Hematopoietic multipotent progenitor cell treated with erythropoietin and hydrocortisone succinate and interleukin-3 and kit ligand, for 8 days (in vitro differentiated cells): Measurements from ENCODE around the gene GAB3.

ENCODE experiments used
- DNase-seq: peaks from one replicate; pipeline ENCODE4 v3.0.0-alpha.2; 2015

The GAB3 gene

GRCh38 chrX:154749856-154750255, 1.0 kb downstream of the GAB3 start:
- DNase-seq, result peak; percentile 51

- DNase-seq, result peak; percentile 83
Observed at GRCh38 chrX:154748712-154749339, 2.1 kb downstream of the GAB3 start.

DNA sequence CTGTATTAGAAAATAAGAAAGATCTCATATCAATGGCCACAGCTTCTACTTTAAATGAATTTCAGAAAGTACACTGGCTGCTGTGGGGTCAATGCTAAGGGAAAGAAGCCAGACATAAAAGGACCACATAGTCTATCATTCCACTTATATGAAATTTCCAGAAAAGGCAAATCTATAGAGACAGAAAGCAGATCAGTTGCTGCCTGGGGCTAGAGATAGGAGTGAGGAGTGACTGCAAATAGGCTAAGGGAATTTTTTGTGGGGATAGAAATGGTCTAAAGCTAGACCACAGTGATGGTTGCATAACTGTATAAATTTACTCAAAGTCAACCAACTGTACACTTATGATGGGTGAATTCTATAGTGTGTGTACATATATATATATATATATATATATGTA, 8.3 kb downstream of the GAB3 start:
- DNase-seq, result peak; percentile 51

DNA sequence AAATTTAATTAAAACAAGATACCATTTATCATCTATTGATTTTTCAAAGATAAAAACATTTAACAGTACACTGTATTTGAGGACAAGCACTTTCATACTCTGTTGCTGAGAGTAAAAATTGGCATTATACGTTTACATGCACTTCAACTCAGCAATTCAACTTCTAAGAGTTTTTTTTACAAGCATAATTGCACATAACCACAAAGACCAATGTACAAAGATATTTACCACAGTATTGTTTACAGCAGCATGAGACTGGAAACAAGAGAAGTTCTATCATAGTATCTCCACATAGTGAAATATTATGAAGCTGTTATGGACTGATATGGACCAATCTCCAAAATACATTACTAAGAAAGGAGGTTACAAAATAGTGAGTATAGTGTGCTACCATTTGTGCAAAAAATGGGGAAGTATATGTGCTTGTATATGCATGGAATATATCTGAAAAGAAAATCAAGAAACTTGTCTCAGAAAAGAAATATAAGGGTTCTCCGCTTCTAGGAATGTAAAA, 10.9 kb downstream of the GAB3 start:
- peak; percentile 53 for DNase-seq

DNA sequence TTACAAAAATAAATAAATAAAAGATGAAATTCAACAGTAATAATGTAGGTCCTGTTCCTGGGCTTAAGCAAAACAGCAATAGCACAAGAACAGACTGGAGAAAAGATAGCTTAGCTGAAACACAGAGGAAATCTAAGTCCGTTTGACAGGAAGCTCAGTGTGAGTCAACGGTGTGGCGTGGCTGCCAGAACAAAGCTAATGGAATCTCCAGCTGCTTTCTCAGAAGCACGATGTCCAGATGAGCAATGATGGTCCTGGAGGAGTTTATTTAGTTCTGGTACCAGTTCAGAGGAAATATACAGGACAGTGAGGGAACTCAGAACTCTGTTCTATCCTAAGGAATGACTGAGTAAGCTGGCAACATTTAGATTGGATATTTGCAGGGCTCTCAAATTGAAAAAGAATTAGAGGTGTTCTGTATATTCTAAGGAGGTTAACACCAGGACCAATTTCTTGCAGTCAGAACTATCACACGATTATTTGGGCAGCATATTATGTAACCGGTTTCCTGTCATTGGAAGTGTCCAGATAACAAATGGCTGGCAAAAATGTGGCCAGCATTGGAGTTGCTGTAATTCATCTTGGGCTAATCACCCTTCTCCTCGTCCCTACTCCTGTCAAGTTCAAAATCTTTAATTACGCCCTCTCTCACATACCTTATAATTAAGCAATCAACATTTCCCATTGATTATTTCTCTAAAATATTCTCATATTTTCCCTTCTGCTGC, 12.7 kb downstream of the GAB3 start:
- peak; percentile 30 for DNase-seq

- DNase-seq, result peak; percentile 65
Observed at GRCh38 chrX:154737136-154737535, 13.7 kb downstream of the GAB3 start.

DNA sequence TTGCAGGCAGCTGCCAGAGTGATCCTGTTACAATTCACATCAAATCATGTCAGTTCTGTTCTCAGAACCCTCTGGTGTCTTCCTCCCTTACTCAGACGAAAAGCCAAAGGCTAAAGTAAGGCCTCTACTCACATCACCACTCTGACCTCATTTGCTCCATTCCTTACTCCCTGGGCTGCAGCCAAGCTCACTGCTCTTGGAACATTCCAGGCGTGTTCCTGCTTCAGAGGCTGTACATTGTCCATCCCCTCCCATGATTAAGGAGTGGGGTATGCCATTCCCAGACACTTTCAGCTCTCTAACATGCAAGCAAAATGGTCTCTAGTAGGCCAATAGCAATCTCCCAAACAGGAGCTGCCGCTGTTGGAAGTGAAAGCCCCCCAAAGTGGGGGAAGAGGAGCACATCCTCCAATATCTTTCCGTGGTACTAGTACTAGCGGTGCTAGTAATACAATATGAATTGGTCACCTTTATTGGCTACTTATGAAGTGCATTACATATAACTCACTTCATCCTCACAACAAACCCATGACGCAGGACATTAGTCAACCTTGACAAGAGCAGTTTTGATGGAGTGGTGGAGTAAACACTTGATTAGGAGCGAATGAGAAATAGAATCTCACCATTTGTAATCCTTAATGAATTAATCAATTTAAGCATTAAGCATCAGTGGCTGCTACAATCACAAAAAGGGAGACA, 15.0 kb downstream of the GAB3 start:
- no peak for DNase-seq

- peak; percentile 14 for DNase-seq
Observed at GRCh38 chrX:154734061-154734781, 16.7 kb downstream of the GAB3 start.

- no peak for DNase-seq
Observed at GRCh38 chrX:154733066-154733425, 17.8 kb downstream of the GAB3 start.

DNA sequence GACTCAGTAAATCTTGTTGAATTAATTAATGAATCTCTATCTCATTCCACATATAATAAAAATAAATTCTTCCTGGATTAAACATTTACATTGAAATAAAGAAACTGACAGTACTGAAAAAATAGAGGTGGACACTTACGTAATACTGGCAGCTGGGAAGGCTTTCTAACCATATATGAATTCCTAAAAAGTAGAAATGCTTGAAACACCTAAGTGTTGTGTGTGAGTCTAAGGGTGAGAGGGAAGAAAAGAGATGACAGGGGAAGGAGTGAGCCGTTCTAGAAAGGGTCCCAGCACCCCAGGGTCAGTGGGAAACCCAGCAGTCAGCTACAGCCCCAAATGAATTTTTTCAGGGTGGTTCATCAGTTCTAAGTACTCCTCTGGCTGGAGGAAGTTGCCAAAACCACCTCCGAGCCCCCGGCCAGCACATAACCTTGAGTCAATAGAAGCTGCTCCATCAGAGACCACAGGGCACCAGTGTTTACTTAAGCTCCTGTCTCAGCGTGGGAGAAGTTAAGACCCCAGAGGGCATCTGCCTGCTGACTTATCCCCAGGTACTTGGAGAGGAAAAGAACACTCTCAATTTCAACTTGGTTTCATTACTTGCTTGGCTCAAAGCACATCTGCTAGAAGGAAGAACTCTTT, 18.3 kb downstream of the GAB3 start:
- no peak for DNase-seq

DNA sequence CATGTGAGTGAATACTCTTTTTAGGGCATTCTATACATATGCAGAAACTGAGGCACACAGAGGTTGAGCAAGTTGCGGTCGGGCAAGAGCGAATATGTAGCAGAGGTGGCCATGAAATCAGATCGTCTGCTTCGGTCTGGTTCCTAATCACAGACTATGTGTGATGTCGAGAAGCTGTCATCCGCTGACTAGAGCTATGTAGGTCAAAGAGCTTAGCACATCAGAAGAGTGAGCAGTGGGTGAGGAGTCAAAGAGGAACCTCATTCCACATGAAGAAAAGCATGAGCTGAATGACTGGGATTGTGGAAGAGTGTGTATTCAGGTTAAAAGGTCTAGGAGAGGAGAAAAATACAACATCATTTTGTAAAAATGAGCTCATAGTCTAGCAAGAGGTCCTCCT, 19.0 kb downstream of the GAB3 start:
- no peak for DNase-seq

DNA sequence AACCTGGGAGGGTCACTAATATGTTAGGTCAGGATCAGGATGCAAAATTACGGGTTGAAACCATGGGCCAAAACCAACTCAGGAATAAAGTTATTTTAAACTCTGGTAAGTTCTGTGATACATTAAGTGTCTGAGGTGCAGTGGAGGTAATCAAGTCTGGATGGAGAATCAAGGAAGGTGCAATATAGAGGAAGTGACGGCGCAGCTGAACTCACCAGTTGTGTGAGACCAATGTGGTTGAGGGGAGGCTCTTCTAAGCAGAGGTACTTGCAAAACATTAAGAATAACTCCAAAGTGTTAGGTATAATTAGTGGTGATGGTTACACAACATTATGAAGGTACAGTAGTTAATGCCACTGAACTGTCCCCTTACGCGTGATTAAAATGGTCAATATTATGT, 19.7 kb downstream of the GAB3 start:
- no peak for DNase-seq

DNA sequence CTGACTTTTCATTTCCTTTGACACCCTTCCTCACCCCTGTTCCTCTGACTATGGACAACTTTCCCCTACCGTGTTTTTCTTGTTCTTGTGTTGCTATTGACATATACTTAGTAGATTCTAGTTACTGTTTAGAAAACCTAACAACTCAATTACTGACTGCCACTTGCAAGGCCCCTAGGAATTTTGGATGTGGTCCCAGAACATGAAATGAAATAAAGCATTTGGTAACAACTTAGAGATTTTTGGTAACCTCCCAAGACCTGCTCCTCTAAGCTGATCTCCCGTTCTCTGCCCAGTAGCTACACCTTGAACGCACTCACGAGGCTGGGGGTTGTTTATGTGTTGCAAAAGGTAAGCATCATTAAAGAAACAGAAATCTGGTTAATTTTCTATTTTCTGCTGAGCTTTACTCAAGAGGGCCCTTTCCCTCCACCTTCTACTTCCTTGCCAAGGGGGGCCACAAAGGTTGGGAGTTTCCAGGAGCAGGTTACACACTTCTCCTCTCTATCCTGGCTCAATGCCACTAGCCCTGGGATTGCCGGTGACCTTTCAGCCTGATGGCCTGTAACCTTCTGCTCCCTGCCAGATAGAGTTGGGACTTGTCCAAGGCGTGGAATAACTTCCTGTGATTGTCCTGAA, 20.5 kb downstream of the GAB3 start:
- no peak for DNase-seq

- DNase-seq, result no peak
Observed at GRCh38 chrX:154729439-154729838, 21.4 kb downstream of the GAB3 start.

GRCh38 chrX:154728431-154729190, 22.3 kb downstream of the GAB3 start:
- DNase-seq, result no peak

DNA sequence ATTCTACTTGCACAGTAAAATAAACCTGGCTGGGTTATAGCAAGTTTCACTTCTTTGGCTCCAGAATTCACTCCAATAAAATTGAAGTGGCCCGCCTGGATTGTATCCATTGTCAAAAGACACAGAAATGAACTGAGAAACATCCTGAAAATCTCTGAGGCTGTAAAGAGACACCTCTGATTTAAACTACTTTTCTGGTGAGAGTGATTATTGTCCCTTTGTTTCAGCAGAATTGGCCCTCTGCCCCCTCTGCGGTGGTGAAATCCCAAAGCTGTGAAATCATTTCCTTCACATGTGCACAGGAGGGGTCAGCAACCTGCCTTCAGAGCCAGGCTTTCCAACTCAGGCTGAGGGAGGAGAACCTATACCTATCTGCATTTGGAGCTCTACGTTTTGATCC, 23.0 kb downstream of the GAB3 start:
- DNase-seq, result no peak

DNA sequence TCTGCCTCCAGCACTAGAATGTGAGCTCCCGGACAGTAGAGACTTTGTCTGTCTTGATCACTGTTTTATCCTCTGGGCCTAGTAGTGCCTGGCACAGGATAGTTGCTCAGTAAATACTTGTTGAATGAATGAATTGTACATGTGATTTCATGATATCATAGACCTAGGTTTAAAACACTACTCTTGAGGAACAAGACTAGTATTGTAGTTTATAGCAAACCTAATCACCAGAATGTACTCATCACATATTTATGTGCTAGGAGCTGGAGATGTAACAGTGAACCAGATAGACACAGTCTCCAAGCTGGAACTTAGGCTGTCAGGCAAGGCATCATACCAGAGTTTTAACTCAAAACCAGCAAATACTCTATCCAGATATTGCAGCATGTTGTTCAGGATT, 23.5 kb downstream of the GAB3 start:
- no peak for DNase-seq

DNA sequence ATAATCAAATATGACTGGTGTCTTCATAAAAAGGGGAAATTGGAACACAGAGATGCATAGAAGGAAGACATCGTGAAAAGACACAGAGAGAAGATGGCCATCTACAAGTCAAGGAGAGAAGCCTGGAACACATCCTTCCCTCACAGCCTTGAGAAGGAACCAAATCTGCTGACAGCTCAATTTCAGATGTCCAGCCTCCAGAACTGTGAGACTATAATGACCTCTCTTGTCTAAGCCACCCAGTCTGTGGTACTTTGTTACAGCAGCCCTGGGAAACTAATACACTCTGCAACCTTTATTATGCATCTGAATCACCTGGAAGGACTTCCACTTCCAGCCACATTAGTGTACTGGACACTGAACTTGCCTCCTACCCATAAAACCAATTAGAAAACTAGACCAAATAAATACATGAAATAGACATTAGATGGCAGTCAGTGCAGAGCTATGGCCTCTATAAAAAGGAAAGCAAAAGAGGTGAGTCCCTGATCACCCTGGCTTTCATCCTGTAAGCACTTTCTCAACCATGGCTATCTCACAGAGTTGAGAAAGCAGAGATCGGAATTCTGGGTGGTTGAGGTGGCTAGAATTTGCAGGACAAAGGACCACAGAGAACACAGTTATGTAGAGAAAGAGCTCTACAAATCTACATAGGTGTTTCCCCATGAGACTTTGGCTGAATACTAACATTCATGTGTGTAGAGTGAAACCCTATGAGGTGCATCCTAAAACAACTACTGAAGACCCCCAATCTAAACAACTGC, 25.7 kb downstream of the GAB3 start:
- no peak for DNase-seq

DNA sequence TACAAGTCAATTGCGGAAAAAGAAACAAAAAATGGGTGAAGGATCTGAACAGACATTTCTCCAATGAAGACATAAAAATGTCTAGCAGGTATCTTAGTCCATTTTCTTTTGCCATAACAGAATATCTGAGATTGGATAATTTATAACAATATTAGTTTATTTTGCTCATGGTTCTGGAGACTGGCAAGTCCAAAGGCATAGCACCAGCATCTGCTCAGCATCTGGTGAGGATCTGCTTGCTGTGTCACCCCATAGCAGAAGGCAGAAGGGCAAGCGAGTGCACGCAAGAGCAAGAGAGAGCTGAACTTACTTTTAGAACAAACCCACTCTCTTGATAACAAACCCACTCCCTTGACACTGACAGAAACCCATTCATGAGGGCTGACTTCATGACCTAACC, 29.7 kb downstream of the GAB3 start:
- no peak for DNase-seq

DNA sequence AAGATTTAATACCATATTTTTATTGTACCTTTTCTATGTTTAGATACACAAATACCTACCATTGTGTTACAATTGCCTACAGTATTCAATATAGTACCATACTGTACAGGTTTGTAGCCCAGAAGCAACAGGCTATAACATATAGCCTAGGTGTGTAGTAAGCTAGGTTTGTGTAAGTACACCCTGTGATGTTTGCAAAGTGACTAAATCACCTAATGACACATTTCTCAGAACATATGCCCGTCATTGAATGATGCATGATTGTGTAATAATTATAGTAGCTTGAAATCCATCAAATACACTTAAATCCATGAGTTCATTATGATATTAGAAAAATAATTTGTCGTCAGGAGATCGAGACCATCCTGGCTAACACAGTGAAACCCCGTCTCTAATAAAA, 30.8 kb downstream of the GAB3 start:
- DNase-seq, result no peak
